T-helper 9 cell (primary cell): ENCODE measurements around the gene C2orf15.
A peak's percentile ranks its signal among the peaks of the same experiment; 100 is the strongest.
"Not testable (repeated sequence)": the region's sequence is repeated elsewhere in the genome, so short reads cannot be mapped to it uniquely, and the experiment has no call there.

Experiments used
- DNase-seq: peaks from one replicate; pipeline ENCODE4 v3.0.0-alpha.2; 2020

The C2orf15 gene

GRCh38 chr2:99169534-99169933 lies 28.0 kb downstream of the C2orf15 start:
- DNase-seq: no peak

GRCh38 chr2:99171377-99172140 lies 30.1 kb downstream of the C2orf15 start:
- DNase-seq: no peak

- peak; percentile 84 for DNase-seq
Measured at GRCh38 chr2:99180755-99181623, 39.5 kb downstream of the C2orf15 start, which contains the start of the genes MITD1 and MRPL30. TSS of gene MITD1 (minus strand) at chr2:99181058. CDS start at chr2:99180981, 77 bp downstream. TSS of gene MRPL30 (plus strand) at chr2:99181184. CDS start at chr2:99186204, 5,020 bp downstream.

GRCh38 chr2:99181624-99182000 lies 40.1 kb downstream of the C2orf15 start:
- no peak for DNase-seq

- DNase-seq: no peak
Measured at GRCh38 chr2:99183025-99183424, 41.5 kb downstream of the C2orf15 start.

GRCh38 chr2:99184811-99185210 lies 43.3 kb downstream of the C2orf15 start:
- DNase-seq: no peak

GRCh38 chr2:99187011-99187410 lies 45.5 kb downstream of the C2orf15 start:
- no peak for DNase-seq

GRCh38 chr2:99188357-99188756 lies 46.9 kb downstream of the C2orf15 start:
- no peak for DNase-seq

- DNase-seq: no peak
Measured at GRCh38 chr2:99190548-99190947, 49.0 kb downstream of the C2orf15 start.

GRCh38 chr2:99192364-99192763 lies 50.9 kb downstream of the C2orf15 start:
- DNase-seq: not testable (repeated sequence)

- DNase-seq: no peak
Measured at GRCh38 chr2:99198103-99198841, 56.8 kb downstream of the C2orf15 start.

- no peak for DNase-seq
Measured at GRCh38 chr2:99200076-99200800, 58.7 kb downstream of the C2orf15 start.
